GM19351 (cell line): ENCODE results near the gene PRCD.
"Not testable (repeated sequence)": the region's sequence is repeated elsewhere in the genome, so short reads cannot be mapped to it uniquely, and the experiment has no call there.

ENCODE experiments used
- ATAC-seq: cut with Tn5 transposase; IDR thresholded peaks from one replicate; pipeline ENCODE4 v1.9.1; 2021; ENCODE audit warnings: mild to moderate bottlenecking, moderate library complexity; ENCODE audit not compliant: unreplicated experiment

Gene PRCD

DNA sequence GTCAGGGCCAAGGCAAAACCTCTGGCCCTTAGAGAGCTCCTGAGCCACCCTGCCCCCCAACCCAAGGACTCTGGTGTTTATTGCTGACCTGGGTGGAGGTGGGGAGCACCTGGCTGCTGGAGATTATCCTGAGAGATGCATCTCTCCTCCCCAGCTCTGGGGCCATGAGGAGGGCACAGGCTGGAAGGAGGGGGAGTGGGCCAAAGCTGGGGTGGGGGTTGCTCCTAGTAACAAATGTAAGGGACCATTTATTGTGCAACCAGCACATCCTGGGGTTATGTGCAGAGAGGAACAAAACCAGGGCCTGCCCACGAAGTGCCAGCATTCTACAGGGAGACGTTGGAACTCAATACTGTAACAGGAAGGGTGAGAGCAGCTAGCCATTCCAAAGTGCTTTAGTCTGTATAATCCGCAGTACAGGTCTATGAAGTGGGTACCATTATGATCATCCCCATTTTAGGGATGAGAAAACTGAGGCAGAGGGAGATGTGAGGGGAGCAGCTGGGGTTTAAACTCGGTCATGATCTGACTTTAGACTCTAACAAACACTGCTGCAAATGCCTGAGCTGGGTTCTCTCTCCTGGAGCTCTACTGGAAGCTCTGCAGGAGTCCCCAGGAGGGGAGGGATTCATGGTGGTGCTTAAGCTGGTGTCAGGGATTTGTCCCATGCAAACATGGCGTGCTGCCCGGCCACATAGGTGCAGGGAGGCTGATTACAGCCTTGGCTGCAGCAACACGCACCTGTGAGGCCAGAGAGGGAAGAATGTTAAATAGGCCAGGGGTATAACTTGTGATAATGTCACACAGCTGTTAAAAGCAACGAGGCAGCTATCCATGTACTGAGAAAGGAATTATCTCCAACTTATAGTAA is 37.3 kb upstream of the PRCD start:
- ATAC-seq, result no peak

DNA sequence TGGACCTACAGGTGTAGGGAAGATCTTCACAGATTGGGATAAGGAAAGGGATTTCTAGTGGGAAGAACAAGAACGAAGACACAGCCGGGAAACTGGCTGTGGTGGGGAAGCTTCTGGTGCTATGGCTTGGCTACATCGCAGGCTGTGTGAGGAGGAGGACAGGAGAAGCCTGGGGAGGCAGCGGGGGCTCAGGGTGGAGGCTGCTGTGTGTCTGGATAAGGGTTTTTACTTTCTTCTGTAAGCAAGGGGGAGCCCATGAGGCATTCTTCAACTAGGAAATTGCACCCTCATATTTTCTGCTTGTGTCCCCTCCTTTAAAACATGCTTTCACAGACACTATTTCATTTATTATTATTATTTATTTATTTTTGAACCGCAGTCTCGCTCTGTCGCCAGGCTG is 35.7 kb upstream of the PRCD start:
- no peak for ATAC-seq

DNA sequence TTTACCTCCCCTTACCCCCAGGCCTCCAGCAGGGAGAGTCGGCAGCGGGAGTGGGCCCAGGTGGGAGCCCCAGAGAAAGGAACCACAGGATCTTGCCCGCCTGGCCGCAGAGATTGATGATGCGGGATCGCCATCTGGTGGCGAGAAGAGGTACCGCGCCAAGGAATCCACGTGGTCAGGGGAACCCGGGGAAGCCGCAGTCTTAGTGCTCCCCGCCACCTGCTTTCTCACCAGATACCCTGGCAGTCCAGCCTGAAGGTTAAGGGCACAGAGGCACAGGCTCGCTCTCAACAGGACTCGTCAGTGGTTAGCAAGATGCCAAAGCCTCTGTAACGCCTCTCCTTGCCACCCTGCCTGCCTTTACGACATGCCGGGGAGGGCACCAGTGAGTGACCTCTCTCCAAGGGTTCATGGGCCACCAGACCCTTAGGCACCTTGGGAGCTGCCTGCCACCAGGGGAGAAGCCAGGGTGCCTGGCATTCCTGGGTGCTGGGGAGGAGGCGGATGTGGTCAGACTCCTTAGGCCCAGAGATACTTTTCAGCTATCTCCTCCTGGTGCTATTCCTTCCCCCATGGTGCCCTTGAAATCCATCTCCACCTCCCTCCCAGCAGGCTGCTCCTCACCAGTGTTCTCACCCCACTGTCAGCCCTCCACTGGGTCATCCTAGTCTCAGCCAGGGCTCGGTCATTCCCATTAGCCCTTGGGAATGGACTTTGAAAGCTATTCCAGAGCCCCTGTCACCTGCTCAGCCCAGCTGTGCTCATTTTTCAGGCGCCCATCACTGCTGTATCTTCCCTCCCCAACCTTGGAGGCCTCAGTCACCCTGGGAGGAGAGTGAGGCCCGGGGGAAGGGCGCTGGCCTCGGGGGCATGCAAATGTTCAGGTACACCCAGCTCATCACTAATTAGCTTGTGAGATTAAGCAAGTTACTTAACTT is 33.2 kb upstream of the PRCD start:
- ATAC-seq, result peak; percentile 58

DNA sequence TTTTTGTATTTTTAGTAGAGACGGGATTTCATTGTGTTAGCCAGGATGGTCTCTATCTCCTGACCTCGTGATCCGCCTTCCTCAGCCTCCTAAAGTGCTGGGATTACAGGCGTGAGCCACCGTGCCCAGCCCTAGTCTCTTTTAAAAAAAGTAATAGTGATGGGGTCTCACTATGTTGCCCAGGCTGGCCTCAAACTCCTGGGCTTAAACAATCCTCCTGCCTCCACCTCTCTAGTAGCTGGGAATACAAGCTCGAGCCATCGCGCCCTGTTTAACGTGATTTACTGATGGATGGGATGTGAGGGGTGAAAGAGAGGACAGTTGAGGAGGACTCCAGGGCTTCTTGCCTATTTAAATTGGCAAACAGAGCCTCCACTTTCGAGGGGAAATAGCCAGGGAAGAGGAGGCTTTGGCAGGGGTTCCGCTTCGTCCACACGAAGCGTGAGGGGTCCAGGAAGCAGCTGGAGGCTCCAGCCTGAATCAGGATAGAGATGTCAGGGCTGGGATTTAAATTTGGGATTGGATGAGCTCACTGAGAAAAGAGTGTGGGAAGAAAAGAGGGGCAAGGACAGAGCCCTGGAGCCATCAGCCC is 31.3 kb upstream of the PRCD start:
- not testable (repeated sequence) for ATAC-seq

DNA sequence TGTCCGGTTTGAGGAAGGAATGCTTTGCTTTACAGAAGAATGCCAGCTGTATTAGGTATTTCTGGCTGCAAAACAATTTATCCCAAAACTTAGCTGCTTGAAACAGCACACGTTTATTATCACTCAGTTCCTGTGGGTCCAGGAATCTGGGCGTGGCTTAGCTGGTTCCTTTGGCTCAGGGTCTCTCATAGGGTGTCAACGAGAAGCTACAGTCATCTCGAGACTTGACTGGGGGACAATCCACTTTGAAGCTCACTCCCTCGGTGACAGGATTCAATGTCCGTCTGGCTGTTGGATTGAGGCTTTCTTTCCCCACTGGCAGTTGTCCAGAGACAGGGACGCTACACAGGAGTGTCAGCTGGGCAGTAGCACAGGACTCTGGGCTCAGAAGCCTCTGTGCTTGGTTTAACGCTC is 29.0 kb upstream of the PRCD start:
- no peak for ATAC-seq

DNA sequence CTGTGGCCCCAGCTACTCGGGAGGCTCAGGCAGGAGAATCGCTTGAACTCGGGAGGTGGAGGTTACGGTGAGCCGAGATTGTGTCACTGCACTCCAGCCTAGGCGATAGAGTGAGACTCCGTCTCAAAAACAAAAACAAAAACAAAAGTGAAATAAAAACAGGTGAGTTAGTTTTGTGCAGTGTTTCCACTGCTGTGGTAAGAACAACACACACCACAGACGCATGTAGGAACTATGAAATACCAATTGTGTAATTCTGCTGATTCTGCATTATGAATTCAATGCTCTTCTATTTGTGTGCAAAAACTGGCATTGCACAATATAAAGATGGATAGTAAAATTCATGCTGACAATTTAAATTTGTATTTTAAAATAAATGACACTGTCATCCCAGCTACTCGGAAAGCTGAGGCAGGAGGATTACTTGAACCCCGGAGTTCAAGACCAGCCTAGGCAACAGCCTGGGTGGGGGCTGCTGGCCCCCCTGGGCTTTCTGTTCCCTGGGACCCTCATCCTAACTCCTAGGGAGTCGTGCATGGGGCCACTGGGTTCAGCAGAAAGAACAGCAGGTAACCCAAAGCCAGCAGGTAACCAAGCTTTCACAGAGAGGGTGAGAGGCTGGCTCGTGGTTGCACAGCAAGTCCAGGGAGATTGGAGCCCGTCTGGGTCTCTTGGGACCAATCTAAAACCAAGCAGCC is 28.0 kb upstream of the PRCD start:
- ATAC-seq, result no peak

DNA sequence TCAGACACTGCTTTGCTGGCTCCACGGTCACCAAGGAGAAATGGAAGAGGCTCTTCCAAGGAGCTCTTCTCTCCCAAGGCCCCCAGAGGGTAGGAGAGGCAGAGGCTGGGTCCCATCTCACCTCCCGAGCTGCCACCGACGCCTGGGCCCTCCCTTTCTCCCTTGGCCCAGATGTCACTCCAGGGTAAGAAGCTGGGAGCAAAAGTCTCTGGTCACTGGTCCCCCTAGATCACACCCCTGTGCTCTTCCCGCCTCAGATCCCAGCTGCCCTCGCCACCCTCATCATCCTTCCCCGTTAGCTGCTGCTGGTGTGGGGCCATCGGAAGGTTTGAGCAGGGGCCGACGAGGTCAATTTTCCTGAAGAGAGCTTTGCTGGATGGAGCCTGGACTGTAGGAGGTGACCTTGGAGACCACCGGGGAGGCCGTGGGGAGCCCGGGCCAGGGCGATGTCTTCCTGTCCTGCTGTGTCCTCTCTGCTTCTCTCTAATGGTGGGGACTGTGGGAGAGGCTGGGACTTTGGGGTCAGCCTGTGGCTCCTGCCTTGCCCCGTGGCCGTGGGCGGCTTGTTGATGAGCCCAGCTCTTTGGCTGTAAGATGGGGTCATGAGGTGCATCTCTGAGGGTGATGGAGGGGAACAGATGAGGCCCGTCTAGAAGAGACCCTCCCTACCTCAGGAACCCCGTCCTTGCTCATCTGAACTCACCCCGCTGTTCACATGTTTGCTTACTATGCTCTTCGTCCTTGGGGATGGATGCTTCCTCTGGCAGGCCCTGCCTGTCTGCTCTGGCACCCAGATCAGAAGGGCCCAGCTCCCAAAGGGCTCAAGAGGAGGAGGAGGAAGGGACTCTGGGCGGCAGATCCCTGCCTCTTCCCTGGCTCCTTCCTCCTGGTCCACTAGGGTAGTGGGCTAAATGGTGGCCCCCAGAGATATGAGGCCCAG is 27.2 kb upstream of the PRCD start:
- ATAC-seq, result no peak

DNA sequence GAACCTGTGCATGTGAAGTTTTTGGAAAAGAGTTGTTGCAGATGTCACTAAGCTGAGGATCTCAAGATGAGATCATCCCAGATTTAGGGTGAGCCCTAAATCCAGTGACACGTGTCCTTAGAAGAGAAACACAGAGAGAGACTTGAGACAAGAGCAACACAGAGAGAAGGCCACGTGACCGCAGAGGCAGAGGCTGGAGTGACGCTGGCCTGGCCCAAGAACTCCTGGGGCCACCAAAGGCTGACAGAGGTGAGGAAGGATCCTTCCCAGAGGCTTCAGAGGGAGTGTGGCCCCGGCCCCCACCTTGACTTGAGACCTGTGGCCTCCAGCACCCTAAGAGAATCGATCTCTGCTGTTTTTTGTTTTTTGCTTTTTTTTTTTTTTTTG is 26.5 kb upstream of the PRCD start:
- no peak for ATAC-seq

DNA sequence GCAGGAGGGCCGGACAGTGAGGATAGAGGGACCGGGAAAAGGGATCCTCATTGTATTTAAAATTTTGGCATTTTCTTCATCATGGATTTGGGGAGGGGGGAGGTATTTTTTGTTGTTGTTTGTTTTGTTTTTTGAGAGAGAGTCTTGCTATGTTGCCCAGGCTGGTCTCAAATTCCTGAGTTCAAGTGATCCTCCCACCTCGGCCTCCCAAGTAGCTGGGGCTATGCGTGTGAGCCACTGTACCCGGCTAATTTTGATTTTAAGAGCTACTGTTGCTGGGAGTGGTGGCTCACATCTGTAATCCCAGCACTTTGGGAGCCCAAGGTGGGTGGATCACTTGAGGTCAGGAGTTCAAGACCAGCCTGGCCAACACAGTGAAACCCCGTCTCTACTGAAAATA is 25.5 kb upstream of the PRCD start:
- ATAC-seq, result not testable (repeated sequence)

DNA sequence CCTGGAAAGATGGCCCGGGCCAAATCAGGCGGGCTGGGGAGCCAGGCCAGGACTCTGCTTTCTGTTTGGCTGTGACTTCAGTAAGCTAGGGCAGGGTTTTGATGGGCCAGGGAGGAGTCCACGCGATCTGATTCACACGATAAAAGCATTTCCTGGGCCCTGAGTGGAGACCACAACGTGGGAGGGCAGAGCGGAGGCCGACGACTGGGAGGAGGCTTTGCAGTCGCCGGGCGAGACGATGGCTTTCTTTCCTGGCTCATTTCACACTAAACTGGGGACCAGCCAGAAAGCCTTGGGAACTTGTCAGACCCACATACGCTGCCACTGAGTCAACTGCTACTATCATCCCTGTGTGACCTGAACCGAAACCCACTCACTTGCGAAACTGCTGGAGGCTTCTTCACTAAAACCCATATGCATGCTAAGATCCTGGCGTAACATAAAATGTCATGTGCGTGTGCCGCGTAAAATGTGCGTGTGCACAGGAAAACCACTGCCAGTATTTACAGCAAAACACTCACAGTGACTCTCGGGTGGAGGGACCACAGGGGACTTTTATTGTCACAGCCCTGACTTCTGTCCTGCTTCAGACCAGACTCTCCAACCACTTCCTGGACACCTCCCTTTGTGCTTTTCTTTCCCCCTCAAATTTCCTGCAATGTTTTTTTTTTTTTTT is 24.4 kb upstream of the PRCD start:
- ATAC-seq, result no peak

DNA sequence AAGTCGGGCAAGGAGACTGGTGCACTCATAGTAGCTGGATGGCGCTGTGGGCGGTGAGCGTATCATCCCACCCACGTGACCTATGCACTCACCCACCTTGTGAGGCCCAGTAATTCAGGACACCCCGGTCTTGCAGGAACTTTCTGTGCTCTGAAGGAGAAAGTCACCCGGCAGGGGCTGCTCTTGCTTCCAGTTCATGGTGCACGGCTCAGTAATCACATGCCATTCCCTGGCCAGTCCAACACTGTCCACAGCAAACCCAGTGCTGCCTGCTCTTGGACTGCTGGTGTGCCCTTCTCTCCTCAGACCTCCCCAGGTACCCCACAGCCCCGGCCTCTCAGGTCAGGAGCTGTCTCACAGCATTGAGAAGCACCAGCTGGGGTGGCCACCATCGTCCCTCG is 22.2 kb upstream of the PRCD start:
- ATAC-seq, result no peak

DNA sequence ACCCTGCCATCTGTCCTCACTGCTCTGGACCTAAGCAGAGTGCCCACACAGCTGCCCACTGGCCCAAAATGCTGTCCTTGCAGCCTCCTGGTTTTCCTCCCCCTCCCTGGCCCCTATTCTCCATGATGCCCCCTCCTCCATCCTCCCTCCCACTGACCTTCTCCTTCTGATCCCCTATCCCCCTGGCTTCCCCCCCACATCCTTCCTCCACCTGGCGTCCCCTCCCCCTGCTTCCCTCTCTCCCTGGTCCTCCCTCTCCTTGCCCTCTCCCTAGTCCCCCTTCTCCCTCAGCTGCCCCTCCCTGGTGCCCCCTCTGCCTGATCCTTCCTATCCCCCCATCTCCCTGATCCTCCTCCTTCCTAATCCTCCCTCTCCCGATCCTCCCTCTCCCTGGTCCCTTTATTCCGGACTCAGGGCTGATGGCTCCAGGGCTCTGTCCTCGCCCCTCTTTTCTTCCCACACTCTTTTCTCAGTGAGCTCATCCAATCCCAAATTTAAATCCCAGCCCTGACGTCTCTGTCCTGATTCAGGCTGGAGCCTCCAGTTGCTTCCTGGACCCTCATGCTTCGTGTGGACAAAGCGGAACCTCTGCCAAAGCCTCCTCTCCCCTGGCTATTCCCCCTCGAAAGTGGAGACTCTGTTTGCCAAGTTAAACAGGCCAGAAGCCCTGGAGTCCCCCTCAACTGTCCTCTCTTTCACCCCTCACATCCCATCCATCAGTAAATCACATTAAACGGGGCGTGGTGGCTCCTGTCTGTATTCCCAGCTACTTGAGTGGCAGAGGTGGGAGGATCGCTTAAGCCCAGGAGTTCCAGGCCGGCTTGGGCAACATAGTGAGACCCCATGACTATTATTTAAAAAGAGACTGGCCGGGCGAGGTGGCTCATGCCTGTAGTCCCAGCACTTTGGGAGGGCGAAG is 20.5 kb upstream of the PRCD start:
- ATAC-seq, result no peak

DNA sequence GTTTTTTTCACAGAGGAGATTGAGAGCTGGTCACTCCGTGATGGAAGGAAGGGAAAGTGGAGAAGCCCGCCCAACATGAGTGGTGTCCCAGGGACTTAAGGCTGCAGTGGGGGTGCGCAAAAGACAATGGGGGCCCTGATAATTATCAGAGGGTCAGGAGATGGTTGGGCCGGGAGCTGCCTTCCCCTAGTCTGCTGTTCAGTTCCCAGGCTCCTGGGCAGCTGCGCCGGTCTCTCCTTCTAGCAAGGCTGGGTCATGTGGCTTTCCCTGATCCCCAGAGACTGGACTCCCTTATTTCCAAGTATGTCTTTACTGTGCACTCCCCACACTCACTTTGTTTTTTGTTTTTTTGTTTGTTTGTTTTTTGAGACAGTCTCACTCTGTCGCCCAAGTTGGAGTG is 18.6 kb upstream of the PRCD start:
- no peak for ATAC-seq

DNA sequence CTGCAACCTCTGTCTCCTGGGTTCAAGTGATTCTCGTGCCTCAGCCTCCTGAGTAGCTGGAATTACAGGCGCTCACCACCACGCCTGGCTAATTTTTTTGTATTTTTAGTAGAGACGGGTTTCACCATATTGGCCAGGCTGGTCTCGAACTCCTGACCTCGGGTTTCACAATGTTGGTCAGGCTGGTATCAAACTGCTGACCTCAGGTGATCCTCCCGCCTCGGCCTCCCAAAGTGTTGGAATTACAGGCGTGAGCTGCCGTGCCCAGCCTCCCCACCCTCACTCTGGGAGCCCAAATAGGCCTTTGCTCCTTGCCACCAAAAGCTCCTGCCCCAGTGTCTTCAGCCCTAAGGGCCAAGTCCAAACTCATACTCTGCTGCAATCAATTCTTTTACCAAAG is 18.2 kb upstream of the PRCD start:
- not testable (repeated sequence) for ATAC-seq

DNA sequence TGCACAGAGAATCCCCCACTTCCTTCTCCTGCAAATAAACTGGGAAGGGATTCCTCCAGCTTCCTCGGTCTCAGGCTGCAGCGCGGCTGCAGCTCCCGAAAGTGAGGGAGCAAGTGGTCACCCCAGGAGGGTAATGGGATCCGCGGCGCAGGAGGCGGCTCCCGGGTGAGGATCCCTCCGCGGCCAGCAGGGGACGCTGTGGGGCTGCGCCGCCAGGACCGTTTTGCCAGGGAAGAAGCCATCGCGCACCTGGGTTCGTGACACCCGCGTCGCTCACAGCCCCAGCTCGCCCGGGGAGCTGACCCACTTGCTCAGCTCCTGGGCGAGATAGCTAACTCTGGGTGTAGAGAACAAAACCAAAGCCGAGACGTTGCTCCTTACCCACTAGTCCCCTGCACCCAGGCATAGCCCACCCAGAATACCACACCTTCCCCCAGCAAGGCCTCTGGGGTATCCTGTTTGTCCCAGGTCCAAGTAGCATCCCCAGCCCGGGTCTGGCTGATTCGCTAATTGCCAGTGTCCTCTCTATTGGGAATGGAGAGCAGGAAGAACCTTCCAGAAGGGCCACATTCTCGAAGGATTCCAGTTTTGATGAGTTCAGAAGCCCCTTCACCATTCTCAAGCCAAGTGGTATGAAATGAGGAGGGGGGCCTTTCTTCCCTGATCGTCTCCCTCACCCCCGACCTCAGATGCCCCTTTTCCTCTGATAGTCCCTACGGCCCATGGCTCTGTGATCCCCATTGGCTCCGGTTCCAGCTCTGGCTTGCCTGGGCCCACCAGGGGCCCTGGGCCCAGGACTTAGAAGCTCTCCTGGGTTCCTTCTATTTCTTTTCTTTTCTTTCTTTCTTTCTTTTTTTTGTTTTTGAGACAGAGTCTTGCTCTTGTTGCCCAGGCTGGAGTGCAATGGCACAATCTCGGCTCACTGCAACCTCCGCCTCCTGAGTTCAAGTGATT is 16.5 kb upstream of the PRCD start:
- ATAC-seq, result peak; percentile 54

DNA sequence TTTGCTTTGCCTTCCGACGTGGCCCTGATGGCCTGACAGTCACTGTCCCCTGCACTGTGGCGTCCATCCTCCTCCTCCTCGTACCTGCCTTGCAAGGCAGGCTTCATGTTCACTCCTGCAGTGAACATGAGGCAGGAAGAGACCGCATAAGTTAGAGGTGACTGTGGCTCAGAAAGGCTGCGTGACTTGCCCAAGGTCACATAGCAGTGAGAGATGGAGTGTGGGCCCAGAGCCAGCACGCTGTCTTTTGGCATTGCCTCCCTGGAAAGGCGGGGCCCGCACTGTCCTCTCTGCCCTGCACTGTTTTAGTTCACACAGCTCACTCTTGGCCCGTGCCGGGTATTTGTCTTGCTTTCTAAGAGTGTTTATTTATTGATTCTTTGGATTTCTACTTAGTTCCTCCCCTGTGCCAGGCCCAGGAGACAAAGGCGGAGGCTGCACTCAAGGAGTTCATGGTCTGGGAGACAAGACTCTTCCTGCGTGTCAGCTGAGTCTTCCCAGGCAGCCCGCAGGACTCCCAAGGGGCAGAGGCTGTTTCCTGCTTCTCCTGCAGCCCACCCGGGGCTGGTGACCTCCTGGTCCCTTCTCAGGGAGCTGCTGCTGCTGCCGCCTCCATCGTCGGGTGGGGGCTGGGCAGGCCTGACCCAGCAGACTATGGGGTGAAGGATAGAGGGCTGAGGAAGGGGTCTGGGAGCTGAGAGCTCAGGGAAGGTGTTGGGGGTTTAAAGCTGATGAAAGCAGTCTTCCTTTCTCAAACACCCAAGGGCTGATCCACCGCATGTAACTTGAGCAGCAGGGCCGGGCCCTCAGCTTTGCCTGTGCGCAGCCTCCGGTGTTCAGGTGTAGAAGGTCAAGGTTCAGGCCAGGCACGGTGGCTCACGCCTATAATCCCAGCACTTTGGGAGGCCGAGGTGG is 15.0 kb upstream of the PRCD start:
- ATAC-seq, result no peak
